Stimulated activated CD8-positive, alpha-beta memory T cell treated with anti-CD3 and anti-CD28 coated beads, Interleukin-12 subunit alpha, Interleukin-12 subunit beta, amount 100 ng/mL, for 24 hours (primary cell): ENCODE measurements around the gene GOLIM4.

Experiments used
- DNase-seq: peaks from one replicate; pipeline ENCODE4 v3.0.0-alpha.2; 2020; ENCODE audit errors: extremely low read depth

GOLIM4 gene

DNA sequence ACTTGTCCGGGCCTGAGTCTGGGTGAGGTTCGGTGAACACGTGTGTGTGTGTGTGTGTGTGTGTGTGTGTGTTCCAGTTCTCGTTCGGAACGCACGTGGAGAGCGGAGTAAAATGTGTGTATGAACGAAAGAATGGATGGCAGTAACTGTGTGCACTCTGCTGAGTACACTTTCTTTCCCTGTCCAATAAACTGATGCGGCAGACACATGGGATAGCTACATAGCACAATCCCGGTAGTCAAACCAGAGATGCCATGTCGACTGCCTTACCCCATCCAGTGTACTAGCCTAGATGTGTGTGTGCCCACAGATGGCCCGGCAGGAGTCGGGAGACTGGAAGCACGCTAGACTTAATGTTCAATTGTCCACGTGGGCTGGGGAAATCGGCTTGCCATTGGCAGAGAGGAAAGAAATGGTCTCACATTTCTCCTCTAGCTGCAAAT is 507 bp upstream of the GOLIM4 start:
- no peak for DNase-seq

GRCh38 chr3:168094877-168095610 is 680 bp downstream of the GOLIM4 start:
- DNase-seq = no peak

DNA sequence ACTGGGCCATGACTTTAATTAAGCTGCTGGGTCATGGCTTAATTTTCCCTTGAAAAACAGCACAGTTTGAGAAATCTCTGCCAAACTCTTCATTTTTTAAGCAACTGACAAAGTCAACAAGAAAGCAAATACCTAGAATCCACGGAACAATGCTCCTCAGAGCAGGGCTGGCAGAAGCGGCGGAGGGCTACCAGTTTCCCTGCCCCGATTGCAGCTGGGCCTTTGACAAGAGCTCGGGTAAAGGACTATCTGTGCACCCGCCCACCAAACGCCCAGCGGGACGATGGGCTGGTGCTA is 1.2 kb downstream of the GOLIM4 start:
- DNase-seq = no peak

GRCh38 chr3:168093790-168094189 is 1.9 kb downstream of the GOLIM4 start:
- DNase-seq = no peak

DNA sequence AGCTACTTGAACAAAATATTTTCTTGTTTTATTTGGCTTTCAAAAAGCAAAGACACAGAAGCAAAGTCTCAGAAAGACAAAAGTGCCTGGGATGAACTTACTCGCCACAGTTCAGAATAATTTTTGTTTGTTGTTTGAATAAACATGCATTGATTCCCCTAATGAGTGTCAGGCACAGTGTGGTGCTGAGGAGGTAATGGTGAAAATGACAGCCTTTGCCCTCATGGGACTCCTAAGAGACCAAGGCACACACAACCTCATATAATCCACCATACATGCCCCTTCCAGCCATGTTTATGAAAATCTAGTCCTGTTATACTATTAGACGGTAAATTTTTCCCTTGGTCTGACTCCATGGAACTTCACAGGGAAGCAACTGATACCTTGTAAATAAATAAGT is 2.5 kb downstream of the GOLIM4 start:
- DNase-seq = no peak

DNA sequence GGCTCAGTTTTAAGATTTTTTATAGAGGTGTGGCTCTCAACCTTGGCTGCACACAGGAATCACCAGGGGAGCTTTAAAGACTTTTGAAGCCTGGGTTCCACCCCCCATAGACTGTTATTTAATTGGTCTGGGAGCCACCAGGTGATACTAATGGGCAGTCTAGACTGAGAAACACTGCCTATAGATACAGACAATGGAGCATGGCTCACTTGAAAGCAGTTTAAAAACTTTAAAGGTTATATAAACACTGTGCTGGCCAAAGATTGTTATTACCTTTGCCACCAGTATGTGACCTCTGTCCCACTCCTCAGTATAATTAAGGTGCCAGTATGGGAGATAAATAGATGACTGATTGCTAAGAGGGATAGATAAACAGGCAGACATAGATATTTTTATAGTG is 3.8 kb downstream of the GOLIM4 start:
- no peak for DNase-seq

DNA sequence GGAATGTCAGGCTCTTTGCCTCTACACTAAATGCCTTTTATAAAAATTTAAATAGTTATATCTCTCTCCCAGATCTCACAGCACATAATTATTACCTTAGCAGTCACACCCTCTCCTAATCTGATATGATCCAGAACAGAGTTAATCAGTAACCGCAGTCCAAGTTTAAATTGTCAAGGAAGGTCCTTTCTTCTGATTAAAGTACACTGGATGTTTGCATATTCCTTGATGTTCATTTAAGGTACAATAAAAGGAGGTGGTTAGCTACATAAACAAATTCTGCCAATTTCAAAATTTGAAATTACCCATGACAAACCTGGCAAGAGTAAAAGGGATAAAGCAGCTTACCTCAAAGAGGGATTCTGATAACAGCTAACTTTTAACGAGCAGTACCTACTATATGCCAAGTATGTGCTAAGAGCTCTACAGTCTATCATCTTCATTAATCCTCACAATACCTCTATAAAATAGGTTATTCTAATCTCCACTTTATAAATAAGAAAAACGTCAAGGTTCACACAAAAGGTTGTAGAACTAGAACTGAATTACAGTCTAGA is 4.3 kb downstream of the GOLIM4 start:
- DNase-seq = no peak

DNA sequence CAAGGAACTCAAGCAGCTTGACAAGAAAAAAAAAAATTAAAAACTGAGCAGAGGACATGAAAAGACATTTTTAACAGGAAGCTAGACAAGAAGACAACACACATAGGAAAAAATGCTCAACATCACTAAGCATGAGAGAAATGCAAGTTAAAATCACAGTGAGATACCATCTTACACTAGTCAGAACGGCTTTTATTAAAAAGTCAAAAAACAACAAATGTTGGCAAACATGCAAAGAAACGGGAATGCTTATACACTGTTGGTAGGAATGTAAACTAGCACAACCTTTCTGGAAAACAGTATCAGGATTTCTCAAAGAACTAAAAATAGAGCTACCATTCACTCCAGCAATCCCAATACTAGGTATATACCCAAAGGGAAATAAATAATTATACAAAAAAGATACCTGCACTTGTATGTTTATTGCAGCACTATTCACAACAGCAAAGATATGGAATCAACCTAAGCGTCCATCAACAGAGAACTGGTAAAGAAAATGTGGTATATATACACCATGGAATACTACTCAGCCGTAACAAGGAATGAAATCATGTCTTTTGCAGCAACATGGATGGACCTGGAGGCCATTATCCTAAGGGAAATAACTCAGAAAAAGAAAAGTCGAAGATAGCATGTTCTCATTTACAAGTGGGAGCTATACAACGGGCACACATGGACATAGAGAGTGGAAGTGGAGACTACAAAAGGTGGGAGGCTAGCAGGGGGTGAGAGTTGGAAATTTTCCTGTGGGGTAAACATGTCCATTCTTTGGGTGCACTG is 5.2 kb downstream of the GOLIM4 start:
- no peak for DNase-seq

DNA sequence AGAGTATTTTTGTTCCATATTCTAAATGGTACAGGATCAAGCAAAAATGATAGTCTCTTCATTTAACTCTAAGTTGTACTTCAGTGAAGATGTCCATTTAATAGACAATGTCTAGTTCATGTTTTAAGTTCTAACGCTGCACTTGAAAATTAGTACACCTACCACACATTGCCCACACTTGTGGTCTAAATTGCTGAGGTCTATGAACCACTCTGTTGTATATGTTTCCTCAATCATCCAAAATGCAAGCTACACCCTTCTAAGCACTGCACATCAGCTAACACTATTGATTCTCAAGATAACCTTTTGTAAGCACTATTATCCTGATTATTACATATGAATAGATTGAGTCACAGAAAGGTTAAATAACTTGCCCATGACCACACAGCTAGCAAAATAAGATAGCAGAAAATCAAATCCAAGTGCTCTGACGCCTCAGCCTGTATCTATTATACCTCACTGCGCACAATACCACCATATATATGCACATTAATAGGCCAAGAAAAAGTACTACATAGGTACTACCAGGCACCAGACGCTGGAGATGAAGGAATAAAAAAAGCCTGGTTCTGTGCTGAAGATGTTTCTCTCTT is 6.4 kb downstream of the GOLIM4 start:
- DNase-seq = no peak

GRCh38 chr3:168088106-168088720 is 7.5 kb downstream of the GOLIM4 start:
- DNase-seq = no peak

GRCh38 chr3:168087539-168087938 is 8.2 kb downstream of the GOLIM4 start:
- DNase-seq = no peak

GRCh38 chr3:168086541-168087260 is 9.0 kb downstream of the GOLIM4 start:
- DNase-seq = no peak

DNA sequence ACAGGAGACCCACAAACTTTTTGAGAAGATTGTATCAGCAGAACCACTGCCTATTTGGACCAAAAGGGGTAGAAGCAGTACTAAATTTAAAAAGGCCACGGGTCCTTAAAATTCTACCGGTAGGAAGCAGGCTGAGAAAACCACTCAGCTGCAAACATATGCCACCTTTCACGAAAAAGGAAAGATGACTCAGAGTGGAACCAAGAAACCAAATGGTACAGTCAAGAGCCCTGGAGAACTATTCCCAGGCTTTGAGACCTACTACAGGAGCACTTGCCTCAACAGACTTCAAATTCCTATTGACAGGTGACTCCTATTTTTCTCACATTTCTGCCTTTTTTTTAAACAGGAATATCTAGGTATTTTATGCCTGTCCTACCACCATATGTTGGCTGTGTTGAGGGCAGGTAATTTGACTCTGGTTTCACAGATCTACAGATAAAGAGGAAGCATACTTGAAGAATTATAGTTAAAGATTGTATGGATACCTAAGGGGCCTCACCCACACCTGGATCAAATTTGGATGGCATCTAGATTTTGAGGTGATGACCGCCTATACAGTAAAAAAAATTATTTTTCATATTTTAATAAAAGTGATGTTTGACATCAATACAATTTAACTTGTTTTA is 10.1 kb downstream of the GOLIM4 start:
- no peak for DNase-seq

- no peak for DNase-seq
Measured at GRCh38 chr3:168083906-168084305, 11.8 kb downstream of the GOLIM4 start.

GRCh38 chr3:168081856-168082255 is 13.9 kb downstream of the GOLIM4 start:
- DNase-seq = no peak

- DNase-seq = no peak
Measured at GRCh38 chr3:168081171-168081771, 14.5 kb downstream of the GOLIM4 start.

GRCh38 chr3:168080499-168081170 is 15.1 kb downstream of the GOLIM4 start:
- DNase-seq = no peak

DNA sequence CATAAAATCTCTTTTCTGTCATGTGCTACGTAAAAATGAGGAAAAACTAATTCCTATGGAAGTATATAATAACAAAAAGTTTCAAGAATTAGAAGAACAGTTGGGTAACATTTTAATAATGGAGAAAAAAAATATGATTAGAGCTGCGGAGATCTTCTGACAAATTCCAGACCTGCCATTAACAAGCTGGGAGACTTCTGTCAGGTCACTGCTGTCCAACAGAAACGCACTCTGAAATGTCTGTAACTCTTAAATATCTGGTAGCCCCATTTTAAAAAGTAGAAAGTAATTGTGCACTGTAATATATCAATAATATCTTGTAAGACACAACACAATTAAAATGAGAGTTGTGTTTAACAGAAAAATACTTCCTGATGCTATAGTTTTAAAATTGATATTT is 15.7 kb downstream of the GOLIM4 start:
- DNase-seq = no peak

GRCh38 chr3:168077091-168077490 is 18.6 kb downstream of the GOLIM4 start:
- DNase-seq = no peak
